Measurements from ENCODE around the gene DAZAP2. TPM values are rescaled to one million over a fixed set of nuclear protein-coding genes. Genes with fewer than 3 reads are reported as not detected.
"Not testable (repeated sequence)": the region's sequence is repeated elsewhere in the genome, so short reads cannot be mapped to it uniquely, and the experiment has no call there.

Gene DAZAP2
- total RNA-seq, 1 experiment from 2014 or later = 100 TPM

- no peaks in the 10 kb centered on the region for H3K36me3 ChIP-seq (ENCODE audit: control insufficient read depth, insufficient read depth, low read length)
- ChIA-PET POLR2A (interaction anchor here (0.6 to 3.0 kb wide), 11 partner anchors 21 to 235 kb away, joined by 3 to 51 read pairs (median 4); partner anchors contain the start of genes CSRNP2 and DAZAP2), CTCF (interaction anchor here (0.6 to 2.7 kb wide), 8 partner anchors 18 to 446 kb away, joined by 3 to 104 read pairs (median 4); partner anchors contain the start of genes DAZAP2 and POU6F1)
- H3K36me3 Mint-ChIP-seq (ENCODE audit: insufficient read depth, unreplicated experiment) = peaks cover 37% of the 10 kb centered on the region
- H3K4me1 ChIP-seq = peaks cover 22% of the 10 kb centered on the region
- H3K4me3 Mint-ChIP-seq (ENCODE audit: unreplicated experiment) = peak overlapping the region; percentile 87
- peak overlapping the region; percentile 85 for H3K4me3 ChIP-seq (ENCODE audit: low read depth, low read length)
- H3K9me3 ChIP-seq = no peaks in the 10 kb centered on the region
- no TSS peak for BruUV-seq (replicated peaks)
- H3K9me3 Mint-ChIP-seq (ENCODE audit: unreplicated experiment) = no peaks in the 10 kb centered on the region
- TF ChIP-seq CTCF (IDR thresholded peaks at IDR 0.05; ENCODE audit: insufficient read depth in 1 of 2, low read depth in 1 of 2, low read length in 1 of 2, severe bottlenecking in 1 of 2, unreplicated experiment in 1 of 2) = no peak
- intact Hi-C loops (cut with micrococcal nuclease; ENCODE audit: unreplicated experiment) = loop anchor here (2.0 kb wide), 1 partner anchor 50 kb away; no protein-coding TSS in a partner anchor
- peak overlapping the region; percentile 99 for H3K27ac Mint-ChIP-seq (ENCODE audit: unreplicated experiment)
- no peak for DNase-seq
- H3K27me3 ChIP-seq (replicated peaks; ENCODE audit: control insufficient read depth, insufficient read depth, low read length) = no peaks in the 10 kb centered on the region
- peaks cover 16% of the 10 kb centered on the region for H3K4me1 Mint-ChIP-seq (ENCODE audit: low read depth, unreplicated experiment)
- H3K27me3 Mint-ChIP-seq (ENCODE audit: insufficient read depth, unreplicated experiment) = no peaks in the 10 kb centered on the region
Observed at GRCh38 chr12:51270951-51271518, 32.4 kb downstream of the DAZAP2 start.

GRCh38 chr12:51272810-51273209 lies 34.2 kb downstream of the DAZAP2 start:
- H3K27me3 Mint-ChIP-seq (ENCODE audit: insufficient read depth, unreplicated experiment); BruUV-seq (replicated peaks); intact Hi-C loops (cut with micrococcal nuclease; ENCODE audit: unreplicated experiment); H3K27ac Mint-ChIP-seq (ENCODE audit: unreplicated experiment); H3K36me3 ChIP-seq (ENCODE audit: control insufficient read depth, insufficient read depth, low read length); DNase-seq; H3K4me3 Mint-ChIP-seq (ENCODE audit: unreplicated experiment); H3K9me3 ChIP-seq; H3K9me3 Mint-ChIP-seq (ENCODE audit: unreplicated experiment); H3K4me3 ChIP-seq (ENCODE audit: low read depth, low read length); H3K27me3 ChIP-seq (replicated peaks; ENCODE audit: control insufficient read depth, insufficient read depth, low read length); POLR2A ChIA-PET: not testable (repeated sequence)
- CTCF ChIA-PET = interaction anchor here (0.7 kb wide), 1 partner anchor 68 kb away, joined by 3 read pairs; no protein-coding TSS in a partner anchor
- Mint-ChIP-seq H3K4me1 (ENCODE audit: low read depth, unreplicated experiment) (peaks cover 10% of the 10 kb centered on the region), H3K36me3 (ENCODE audit: insufficient read depth, unreplicated experiment) (peaks cover 26% of the 10 kb centered on the region)
- H3K4me1 ChIP-seq = peaks cover 20% of the 10 kb centered on the region

GRCh38 chr12:51275088-51275487 lies 36.5 kb downstream of the DAZAP2 start:
- H3K36me3 ChIP-seq (ENCODE audit: control insufficient read depth, insufficient read depth, low read length) = no peaks in the 10 kb centered on the region
- H3K27me3 Mint-ChIP-seq (ENCODE audit: insufficient read depth, unreplicated experiment) = no peaks in the 10 kb centered on the region
- DNase-seq = peak in 1 of 2 experiments; percentile 36

More at GRCh38 chr12:51275088-51275487, 36.5 kb downstream of the DAZAP2 start:
- ChIA-PET CTCF (interaction anchor here (0.6 to 1.7 kb wide), 2 partner anchors 66 to 119 kb away, joined by 4 to 6 read pairs; no protein-coding TSS in a partner anchor), POLR2A (interaction anchor here (0.5 kb wide), 1 partner anchor 37 kb away, joined by 4 read pairs; the partner anchor contains the start of gene DAZAP2)
- peaks cover 12% of the 10 kb centered on the region for H3K36me3 Mint-ChIP-seq (ENCODE audit: insufficient read depth, unreplicated experiment)
- BruUV-seq (replicated peaks) = no TSS peak
- no peak for TF ChIP-seq CTCF (IDR thresholded peaks at IDR 0.05; ENCODE audit: insufficient read depth in 1 of 2, low read depth in 1 of 2, low read length in 1 of 2, severe bottlenecking in 1 of 2, unreplicated experiment in 1 of 2)
- no peaks in the 10 kb centered on the region for H3K9me3 Mint-ChIP-seq (ENCODE audit: unreplicated experiment)
- no peak overlapping the region for H3K4me3 Mint-ChIP-seq (ENCODE audit: unreplicated experiment)
- no peaks in the 10 kb centered on the region for H3K27me3 ChIP-seq (replicated peaks; ENCODE audit: control insufficient read depth, insufficient read depth, low read length)
- H3K4me3 ChIP-seq (ENCODE audit: low read depth, low read length) = no peak overlapping the region
- H3K4me1 Mint-ChIP-seq (ENCODE audit: low read depth, unreplicated experiment) = peaks cover 9% of the 10 kb centered on the region
- H3K9me3 ChIP-seq = no peaks in the 10 kb centered on the region
- H3K27ac Mint-ChIP-seq (ENCODE audit: unreplicated experiment) = no peak overlapping the region
- peaks cover 15% of the 10 kb centered on the region for H3K4me1 ChIP-seq
- intact Hi-C loops (cut with micrococcal nuclease; ENCODE audit: unreplicated experiment) = no loop called here

Measured in Caco-2 (cell line).